Ascending aorta (tissue), 2 donors: ENCODE measurements around the gene HINFP. TPM values are rescaled to one million over a fixed set of nuclear protein-coding genes. Genes with fewer than 3 reads are reported as not detected.

ENCODE experiments used
- DNase-seq, 2 donors: peaks; one replicate each; pipeline ENCODE4 v3.0.0-alpha.2; 2019; ENCODE audit warnings: low spot score in 2 of 2
- H3K27ac ChIP-seq, 2 donors: fragments of 200-600 bp; sonication (generic); one replicate each; pipeline ENCODE4 v1.5.1; 2016 to 2017; ENCODE audit warnings: mild to moderate bottlenecking in 1 of 2
- H3K27me3 ChIP-seq: fragments of 200-600 bp; sonication (generic); one replicate; pipeline ENCODE4 v1.5.1; 2017
- H3K36me3 ChIP-seq, 2 donors: fragments of 200-600 bp; sonication (generic); one replicate each; pipeline ENCODE4 v1.5.1; 2016
- H3K4me1 ChIP-seq, 2 donors: fragments of 200-600 bp; sonication (generic); one replicate each; pipeline ENCODE4 v1.5.1; 2016 to 2017; ENCODE audit warnings: mild to moderate bottlenecking in 1 of 2
- H3K4me3 ChIP-seq, 2 donors: fragments of 200-600 bp; sonication (generic); one replicate each; pipeline ENCODE4 v1.5.1; 2016 to 2017; ENCODE audit warnings: mild to moderate bottlenecking in 1 of 2
- H3K9me3 ChIP-seq, 2 donors: fragments of 200-600 bp; sonication (generic); one replicate each; pipeline ENCODE4 v1.5.1; 2016
- intact Hi-C: fragments of 100-400 bp; cut with DNase I; formaldehyde crosslinking; loops from one replicate; pipeline ENCODE4 v1.15.1; 2023
- total RNA-seq: library from RNA; depleted of rRNA; stranded (reverse); fragments of >200 nt; gene quantifications from one replicate; pipeline ENCODE4 v1.1.0, GENCODE V29; 2016
- TF ChIP-seq, protein P1 (sequence below), 3 experiments: fragments of 200-600 bp in 2 of 3; fragments of 450-650 bp in 1 of 3; sonication (generic) in 2 of 3; IDR thresholded peaks; one replicate each; pipeline ENCODE4 v1.5.1; 2016 to 2019; ENCODE audit warnings: antibody characterized with exemption in 3 of 3, mild to moderate bottlenecking in 1 of 3, moderate library complexity in 1 of 3

The HINFP gene
- total RNA-seq, 1 donor from 2014 or later: 36.5 TPM

DNA sequence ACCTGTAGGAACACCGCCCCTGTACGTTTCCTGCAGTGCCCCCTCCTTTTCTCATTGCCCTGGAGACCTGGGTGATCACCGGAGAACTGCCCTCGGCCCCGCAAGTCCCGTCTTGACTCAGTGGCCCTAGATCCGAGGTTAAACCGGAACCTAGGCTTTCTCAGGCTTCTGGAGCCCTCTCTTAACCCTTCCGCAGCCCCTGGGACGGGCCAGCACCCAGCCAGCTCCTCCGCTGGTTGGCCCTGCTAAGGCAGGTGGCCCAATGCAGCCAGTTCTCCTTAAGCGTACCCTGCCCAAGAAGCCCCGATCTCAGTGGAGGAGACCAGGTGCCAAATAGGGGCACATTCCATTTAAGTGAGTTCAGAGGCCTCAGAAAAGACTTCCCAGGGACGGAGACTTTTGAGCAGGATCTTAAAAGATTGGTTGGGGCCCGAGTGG lies 47.9 kb downstream of the HINFP start:
- TF ChIP-seq, protein P1, sequence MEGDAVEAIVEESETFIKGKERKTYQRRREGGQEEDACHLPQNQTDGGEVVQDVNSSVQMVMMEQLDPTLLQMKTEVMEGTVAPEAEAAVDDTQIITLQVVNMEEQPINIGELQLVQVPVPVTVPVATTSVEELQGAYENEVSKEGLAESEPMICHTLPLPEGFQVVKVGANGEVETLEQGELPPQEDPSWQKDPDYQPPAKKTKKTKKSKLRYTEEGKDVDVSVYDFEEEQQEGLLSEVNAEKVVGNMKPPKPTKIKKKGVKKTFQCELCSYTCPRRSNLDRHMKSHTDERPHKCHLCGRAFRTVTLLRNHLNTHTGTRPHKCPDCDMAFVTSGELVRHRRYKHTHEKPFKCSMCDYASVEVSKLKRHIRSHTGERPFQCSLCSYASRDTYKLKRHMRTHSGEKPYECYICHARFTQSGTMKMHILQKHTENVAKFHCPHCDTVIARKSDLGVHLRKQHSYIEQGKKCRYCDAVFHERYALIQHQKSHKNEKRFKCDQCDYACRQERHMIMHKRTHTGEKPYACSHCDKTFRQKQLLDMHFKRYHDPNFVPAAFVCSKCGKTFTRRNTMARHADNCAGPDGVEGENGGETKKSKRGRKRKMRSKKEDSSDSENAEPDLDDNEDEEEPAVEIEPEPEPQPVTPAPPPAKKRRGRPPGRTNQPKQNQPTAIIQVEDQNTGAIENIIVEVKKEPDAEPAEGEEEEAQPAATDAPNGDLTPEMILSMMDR (IDR thresholded peaks at IDR 0.05): no peak
- intact Hi-C loops: loop anchor here (1.0 to 5.0 kb wide), 6 partner anchors 24 to 171 kb away; partner anchors contain the start of genes C1QTNF5, C2CD2L and CBL
- peak; percentile 58 to 90 for DNase-seq

GRCh38 chr11:119172513-119172912 lies 51.1 kb downstream of the HINFP start:
- TF ChIP-seq, protein P1 (IDR thresholded peaks at IDR 0.05): no peak
- intact Hi-C loops: no loop called here
- peaks cover 28 to 34% of the 10 kb centered on the region in 2 donors for H3K36me3 ChIP-seq

More for the DNA sequence above, 47.9 kb downstream of the HINFP start:
- H3K4me1 ChIP-seq: peaks cover 0 to 2% of the 10 kb centered on the region in 2 donors
- peaks cover 10 to 11% of the 10 kb centered on the region in 2 donors for H3K36me3 ChIP-seq
- peak overlapping the region; percentile 61 to 95 for H3K4me3 ChIP-seq
- no peaks in the 10 kb centered on the region for H3K27me3 ChIP-seq
- no peaks in the 10 kb centered on the region for H3K9me3 ChIP-seq
- peak overlapping the region; percentile 97 to 100 for H3K27ac ChIP-seq

DNA sequence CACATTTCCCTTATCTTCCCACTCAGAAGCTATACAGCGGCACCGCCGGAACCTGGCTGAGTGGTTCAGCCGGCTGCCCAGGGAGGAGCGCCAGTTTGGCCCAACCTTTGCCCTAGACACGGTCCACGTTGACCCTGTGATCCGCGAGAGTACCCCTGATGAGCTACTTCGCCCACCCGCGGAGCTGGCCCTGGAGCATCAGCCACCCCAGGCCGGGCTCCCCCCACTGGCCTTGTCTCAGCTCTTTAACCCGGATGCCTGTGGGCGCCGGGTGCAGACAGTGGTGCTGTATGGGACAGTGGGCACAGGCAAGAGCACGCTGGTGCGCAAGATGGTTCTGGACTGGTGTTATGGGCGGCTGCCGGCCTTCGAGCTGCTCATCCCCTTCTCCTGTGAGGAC lies 52.1 kb downstream of the HINFP start:
- intact Hi-C loops: no loop called here
- no peak for DNase-seq
- peaks cover 0 to 3% of the 10 kb centered on the region in 2 donors for H3K4me1 ChIP-seq
- H3K27ac ChIP-seq: no peak overlapping the region
- no peaks in the 10 kb centered on the region for H3K27me3 ChIP-seq
- TF ChIP-seq, protein P1 (IDR thresholded peaks at IDR 0.05): no peak
- H3K9me3 ChIP-seq: no peaks in the 10 kb centered on the region
- peaks cover 33 to 34% of the 10 kb centered on the region in 2 donors for H3K36me3 ChIP-seq
- no peak overlapping the region for H3K4me3 ChIP-seq

More at GRCh38 chr11:119172513-119172912, 51.1 kb downstream of the HINFP start:
- Histone ChIP-seq H3K4me1 (peaks cover 0 to 2% of the 10 kb centered on the region in 2 donors), H3K27me3 (no peaks in the 10 kb centered on the region), H3K4me3 (no peak overlapping the region), H3K27ac (no peak overlapping the region), H3K9me3 (no peaks in the 10 kb centered on the region)
- DNase-seq: no peak

- Histone ChIP-seq H3K4me1 (peaks cover 0 to 3% of the 10 kb centered on the region in 2 donors), H3K4me3 (no peak overlapping the region), H3K36me3 (peaks cover 43 to 44% of the 10 kb centered on the region in 2 donors), H3K27me3 (no peaks in the 10 kb centered on the region), H3K9me3 (no peaks in the 10 kb centered on the region), H3K27ac (no peak overlapping the region)
- DNase-seq: no peak
- TF ChIP-seq, protein P1 (IDR thresholded peaks at IDR 0.05): no peak
- intact Hi-C loops: no loop called here
Measured at GRCh38 chr11:119175493-119176077, 54.2 kb downstream of the HINFP start.

GRCh38 chr11:119178166-119178680 lies 56.8 kb downstream of the HINFP start:
- TF ChIP-seq, protein P1 (IDR thresholded peaks at IDR 0.05): no peak
- Histone ChIP-seq H3K27ac (no peak overlapping the region), H3K36me3 (peaks cover 59 to 61% of the 10 kb centered on the region in 2 donors)

More at GRCh38 chr11:119178166-119178680, 56.8 kb downstream of the HINFP start:
- intact Hi-C loops: no loop called here
- Histone ChIP-seq H3K4me3 (no peak overlapping the region), H3K27me3 (no peaks in the 10 kb centered on the region), H3K9me3 (no peaks in the 10 kb centered on the region), H3K4me1 (peaks cover 0 to 3% of the 10 kb centered on the region in 2 donors)
- DNase-seq: no peak
